ENCODE data around the gene SLC43A2. TPM values are rescaled to one million over a fixed set of nuclear protein-coding genes. Genes with fewer than 3 reads are reported as not detected.
A peak's percentile ranks its signal among the peaks of the same experiment; 100 is the strongest.

The SLC43A2 gene
- total and polyA plus RNA-seq, 2 of the 13 experiments (the other 11 are each of a cell fraction or from before 2014, with no cell fraction given) = 7.3 to 20.0 TPM

DNA sequence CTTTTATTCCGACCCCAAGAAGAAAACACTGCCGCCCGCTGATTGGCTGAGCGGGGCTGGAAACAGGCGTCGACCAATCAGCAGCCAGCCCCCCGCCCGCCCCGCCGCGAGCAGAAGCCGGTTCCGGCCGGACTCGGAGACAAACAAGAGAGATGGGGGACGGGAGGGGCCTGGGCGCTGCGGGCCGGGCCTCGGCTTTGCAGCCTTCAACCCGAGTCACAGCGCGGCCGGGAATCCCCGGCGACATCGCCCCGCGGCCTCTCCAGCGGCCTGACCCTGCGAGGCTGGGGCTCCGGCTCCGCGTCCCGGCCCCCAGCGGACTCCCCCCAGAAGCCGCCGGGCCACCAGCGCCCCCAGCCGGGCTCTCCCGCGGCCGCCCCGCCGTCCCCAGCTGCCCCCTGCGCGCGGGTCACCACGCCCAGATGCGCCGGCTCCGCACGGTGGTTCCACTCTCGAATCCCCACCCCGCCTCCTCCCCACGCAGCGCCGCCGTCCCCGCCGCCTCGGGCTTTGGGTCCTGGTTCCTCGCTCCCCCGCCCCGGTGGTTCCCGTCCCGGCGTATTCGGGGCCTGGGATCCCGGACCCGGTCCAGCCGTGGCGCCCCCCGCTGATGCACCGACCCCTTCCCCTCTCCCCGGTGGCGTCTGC lies 346 bp upstream of the SLC43A2 start (continued):
- peak; percentile 42; the same call in 1 of the 2 replicates for TF ChIP-seq POLR2G (IDR thresholded peaks at IDR 0.05; ENCODE audit: low read depth, low read length)
- TF ChIP-seq TOE1 (CRISPR knock-in tag; IDR thresholded peaks at IDR 0.05) = no peak
- no peak for TF ChIP-seq ZSCAN9 (CRISPR knock-in tag; IDR thresholded peaks at IDR 0.05; ENCODE audit: borderline replicate concordance)
- no peak for TF ChIP-seq SPEN (CRISPR knock-in tag; IDR thresholded peaks at IDR 0.05; ENCODE audit: low read depth)
- no peak; the same call in 1 of the 2 replicates for TF ChIP-seq KLF12 (CRISPR knock-in tag; IDR thresholded peaks at IDR 0.05; ENCODE audit: borderline replicate concordance)
- TF ChIP-seq, protein P1, sequence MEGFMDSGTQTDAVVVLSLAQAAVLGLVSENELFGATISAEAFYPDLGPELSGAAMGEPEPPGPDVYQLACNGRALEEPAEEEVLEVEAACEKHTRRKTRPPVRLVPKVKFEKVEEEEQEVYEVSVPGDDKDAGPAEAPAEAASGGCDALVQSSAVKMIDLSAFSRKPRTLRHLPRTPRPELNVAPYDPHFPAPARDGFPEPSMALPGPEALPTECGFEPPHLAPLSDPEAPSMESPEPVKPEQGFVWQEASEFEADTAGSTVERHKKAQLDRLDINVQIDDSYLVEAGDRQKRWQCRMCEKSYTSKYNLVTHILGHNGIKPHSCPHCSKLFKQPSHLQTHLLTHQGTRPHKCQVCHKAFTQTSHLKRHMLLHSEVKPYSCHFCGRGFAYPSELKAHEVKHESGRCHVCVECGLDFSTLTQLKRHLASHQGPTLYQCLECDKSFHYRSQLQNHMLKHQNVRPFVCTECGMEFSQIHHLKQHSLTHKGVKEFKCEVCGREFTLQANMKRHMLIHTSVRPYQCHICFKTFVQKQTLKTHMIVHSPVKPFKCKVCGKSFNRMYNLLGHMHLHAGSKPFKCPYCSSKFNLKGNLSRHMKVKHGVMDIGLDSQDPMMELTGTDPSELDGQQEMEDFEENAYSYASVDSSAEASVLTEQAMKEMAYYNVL (CRISPR knock-in tag; IDR thresholded peaks at IDR 0.05; ENCODE audit: borderline replicate concordance) = no peak
- no peak for TF ChIP-seq ZNF256 (CRISPR knock-in tag; conservative IDR thresholded peaks at IDR 0.05)
- TF ChIP-seq ZFY (CRISPR knock-in tag; IDR thresholded peaks at IDR 0.05) = peak; percentile 74
- no peak for TF ChIP-seq SOX6 (IDR thresholded peaks at IDR 0.05)
- peak; percentile 2; the same call in 1 of the 2 replicates for TF ChIP-seq SOX6 (CRISPR knock-in tag; IDR thresholded peaks at IDR 0.05)
- TF ChIP-seq, protein P2, sequence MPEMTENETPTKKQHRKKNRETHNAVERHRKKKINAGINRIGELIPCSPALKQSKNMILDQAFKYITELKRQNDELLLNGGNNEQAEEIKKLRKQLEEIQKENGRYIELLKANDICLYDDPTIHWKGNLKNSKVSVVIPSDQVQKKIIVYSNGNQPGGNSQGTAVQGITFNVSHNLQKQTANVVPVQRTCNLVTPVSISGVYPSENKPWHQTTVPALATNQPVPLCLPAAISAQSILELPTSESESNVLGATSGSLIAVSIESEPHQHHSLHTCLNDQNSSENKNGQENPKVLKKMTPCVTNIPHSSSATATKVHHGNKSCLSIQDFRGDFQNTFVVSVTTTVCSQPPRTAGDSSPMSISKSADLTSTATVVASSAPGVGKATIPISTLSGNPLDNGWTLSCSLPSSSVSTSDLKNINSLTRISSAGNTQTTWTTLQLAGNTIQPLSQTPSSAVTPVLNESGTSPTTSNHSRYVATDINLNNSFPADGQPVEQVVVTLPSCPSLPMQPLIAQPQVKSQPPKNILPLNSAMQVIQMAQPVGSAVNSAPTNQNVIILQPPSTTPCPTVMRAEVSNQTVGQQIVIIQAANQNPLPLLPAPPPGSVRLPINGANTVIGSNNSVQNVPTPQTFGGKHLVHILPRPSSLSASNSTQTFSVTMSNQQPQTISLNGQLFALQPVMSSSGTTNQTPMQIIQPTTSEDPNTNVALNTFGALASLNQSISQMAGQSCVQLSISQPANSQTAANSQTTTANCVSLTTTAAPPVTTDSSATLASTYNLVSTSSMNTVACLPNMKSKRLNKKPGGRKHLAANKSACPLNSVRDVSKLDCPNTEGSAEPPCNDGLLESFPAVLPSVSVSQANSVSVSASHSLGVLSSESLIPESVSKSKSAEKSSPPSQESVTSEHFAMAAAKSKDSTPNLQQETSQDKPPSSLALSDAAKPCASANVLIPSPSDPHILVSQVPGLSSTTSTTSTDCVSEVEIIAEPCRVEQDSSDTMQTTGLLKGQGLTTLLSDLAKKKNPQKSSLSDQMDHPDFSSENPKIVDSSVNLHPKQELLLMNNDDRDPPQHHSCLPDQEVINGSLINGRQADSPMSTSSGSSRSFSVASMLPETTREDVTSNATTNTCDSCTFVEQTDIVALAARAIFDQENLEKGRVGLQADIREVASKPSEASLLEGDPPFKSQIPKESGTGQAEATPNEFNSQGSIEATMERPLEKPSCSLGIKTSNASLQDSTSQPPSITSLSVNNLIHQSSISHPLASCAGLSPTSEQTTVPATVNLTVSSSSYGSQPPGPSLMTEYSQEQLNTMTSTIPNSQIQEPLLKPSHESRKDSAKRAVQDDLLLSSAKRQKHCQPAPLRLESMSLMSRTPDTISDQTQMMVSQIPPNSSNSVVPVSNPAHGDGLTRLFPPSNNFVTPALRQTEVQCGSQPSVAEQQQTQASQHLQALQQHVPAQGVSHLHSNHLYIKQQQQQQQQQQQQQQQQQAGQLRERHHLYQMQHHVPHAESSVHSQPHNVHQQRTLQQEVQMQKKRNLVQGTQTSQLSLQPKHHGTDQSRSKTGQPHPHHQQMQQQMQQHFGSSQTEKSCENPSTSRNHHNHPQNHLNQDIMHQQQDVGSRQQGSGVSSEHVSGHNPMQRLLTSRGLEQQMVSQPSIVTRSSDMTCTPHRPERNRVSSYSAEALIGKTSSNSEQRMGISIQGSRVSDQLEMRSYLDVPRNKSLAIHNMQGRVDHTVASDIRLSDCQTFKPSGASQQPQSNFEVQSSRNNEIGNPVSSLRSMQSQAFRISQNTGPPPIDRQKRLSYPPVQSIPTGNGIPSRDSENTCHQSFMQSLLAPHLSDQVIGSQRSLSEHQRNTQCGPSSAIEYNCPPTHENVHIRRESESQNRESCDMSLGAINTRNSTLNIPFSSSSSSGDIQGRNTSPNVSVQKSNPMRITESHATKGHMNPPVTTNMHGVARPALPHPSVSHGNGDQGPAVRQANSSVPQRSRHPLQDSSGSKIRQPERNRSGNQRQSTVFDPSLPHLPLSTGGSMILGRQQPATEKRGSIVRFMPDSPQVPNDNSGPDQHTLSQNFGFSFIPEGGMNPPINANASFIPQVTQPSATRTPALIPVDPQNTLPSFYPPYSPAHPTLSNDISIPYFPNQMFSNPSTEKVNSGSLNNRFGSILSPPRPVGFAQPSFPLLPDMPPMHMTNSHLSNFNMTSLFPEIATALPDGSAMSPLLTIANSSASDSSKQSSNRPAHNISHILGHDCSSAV (CRISPR knock-in tag; IDR thresholded peaks at IDR 0.05; ENCODE audit: borderline replicate concordance) = no peak
- no peak for TF ChIP-seq SOX13 (IDR thresholded peaks at IDR 0.05)
- no peak; a peak in 1 of 4 replicates for TF ChIP-seq SOX13 (CRISPR knock-in tag; conservative IDR thresholded peaks at IDR 0.05 in 1 of 2, IDR thresholded peaks at IDR 0.05 in 1 of 2)
- TF ChIP-seq ZNF180 (CRISPR knock-in tag; IDR thresholded peaks at IDR 0.05; ENCODE audit: borderline replicate concordance, low read depth) = no peak
- TF ChIP-seq GATAD1 (CRISPR knock-in tag; IDR thresholded peaks at IDR 0.05) = no peak
- TF ChIP-seq RNF2 (conservative IDR thresholded peaks at IDR 0.05; ENCODE audit: low read depth) = no peak
- TF ChIP-seq, protein P3, sequence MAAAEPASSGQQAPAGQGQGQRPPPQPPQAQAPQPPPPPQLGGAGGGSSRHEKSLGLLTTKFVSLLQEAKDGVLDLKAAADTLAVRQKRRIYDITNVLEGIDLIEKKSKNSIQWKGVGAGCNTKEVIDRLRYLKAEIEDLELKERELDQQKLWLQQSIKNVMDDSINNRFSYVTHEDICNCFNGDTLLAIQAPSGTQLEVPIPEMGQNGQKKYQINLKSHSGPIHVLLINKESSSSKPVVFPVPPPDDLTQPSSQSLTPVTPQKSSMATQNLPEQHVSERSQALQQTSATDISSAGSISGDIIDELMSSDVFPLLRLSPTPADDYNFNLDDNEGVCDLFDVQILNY (CRISPR knock-in tag; conservative IDR thresholded peaks at IDR 0.05) = no peak
- TF ChIP-seq KAT2B (IDR thresholded peaks at IDR 0.05; ENCODE audit: borderline replicate concordance, low read depth, low read length) = no peak

Measured in HepG2 (cell line).